HG02973 (cell line): ENCODE data around the gene SUPT7L.
A peak's percentile ranks its signal among the peaks of the same experiment; 100 is the strongest.

Source experiments
- ATAC-seq: cut with Tn5 transposase; IDR thresholded peaks from one replicate; pipeline ENCODE4 v1.9.1; 2021; ENCODE audit warnings: moderate library complexity; ENCODE audit not compliant: unreplicated experiment

Gene SUPT7L

DNA sequence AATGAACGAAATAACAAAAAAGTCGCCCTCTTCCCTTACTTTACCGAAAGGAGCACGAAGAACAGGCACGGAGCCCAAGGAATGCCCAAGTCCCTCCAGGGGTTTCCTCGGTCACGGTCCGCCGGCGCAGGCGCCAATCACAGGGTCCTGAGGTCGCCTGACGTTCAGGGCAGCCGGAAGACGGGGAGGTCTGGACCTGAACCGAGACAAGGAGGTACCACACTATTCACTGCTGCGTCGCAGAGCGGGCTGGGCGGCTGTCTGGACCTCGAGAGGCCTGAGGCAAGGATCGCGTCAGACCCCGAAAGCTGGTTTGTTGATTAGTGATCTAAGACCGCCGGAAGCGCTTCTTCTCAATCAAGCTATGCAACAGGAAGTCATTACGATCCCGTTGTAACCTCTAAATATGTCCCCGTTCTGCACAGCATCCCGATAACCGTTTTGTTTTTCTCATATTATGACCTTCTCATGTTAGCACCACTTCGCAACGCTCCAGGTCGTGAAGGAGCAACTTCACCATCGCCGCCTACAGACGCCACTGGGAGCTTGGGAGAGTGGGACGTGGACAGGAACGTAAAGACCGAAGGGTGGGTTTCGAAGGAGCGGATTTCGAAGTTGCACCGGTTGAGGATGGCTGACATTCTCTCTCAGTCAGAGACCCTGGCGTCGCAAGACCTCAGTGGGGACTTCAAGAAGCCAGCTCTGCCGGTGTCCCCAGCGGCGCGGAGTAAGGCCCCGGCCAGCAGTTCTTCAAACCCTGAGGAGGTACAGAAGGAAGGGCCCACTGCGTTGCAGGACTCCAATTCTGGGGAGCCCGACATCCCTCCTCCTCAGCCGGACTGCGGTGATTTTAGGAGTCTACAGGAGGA, at the start of gene SUPT7L, which contains the start of gene SLC4A1AP:
Gene SUPT7L (minus strand): TSS at position 330 of the 869 bp plus-strand sequence. CDS start 1,422 bp downstream, outside the sequence.
Gene SLC4A1AP (plus strand): TSS at position 605 of the 869 bp plus-strand sequence. CDS start 26 bp downstream, at position 631.
- peak; percentile 63 for ATAC-seq

- ATAC-seq, result no peak
Observed at GRCh38 chr2:27713201-27713600, 49.8 kb upstream of the SUPT7L start.

DNA sequence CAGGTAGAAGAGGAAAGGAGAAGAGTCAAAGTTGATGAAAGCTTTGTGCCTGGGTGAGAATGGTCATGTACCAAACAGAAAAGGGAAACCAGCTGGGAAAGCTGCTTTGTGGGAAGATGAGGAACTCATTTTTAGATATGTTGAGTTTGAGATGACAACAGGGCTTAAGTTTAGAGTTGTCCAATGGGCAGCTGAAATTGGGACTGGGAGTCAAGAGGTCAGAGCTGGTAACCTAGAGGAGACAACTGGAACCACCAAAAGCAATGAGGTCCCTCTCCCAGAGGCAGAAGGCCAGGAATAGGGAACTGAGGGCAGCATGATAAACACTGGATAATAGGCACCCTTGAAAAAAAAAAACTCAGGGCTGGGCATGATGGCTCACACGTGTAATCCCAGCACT, 49.1 kb upstream of the SUPT7L start:
- ATAC-seq, result no peak

GRCh38 chr2:27711804-27712203, 48.4 kb upstream of the SUPT7L start:
- ATAC-seq, result no peak

- no peak for ATAC-seq
Observed at GRCh38 chr2:27710640-27711430, 47.4 kb upstream of the SUPT7L start.

DNA sequence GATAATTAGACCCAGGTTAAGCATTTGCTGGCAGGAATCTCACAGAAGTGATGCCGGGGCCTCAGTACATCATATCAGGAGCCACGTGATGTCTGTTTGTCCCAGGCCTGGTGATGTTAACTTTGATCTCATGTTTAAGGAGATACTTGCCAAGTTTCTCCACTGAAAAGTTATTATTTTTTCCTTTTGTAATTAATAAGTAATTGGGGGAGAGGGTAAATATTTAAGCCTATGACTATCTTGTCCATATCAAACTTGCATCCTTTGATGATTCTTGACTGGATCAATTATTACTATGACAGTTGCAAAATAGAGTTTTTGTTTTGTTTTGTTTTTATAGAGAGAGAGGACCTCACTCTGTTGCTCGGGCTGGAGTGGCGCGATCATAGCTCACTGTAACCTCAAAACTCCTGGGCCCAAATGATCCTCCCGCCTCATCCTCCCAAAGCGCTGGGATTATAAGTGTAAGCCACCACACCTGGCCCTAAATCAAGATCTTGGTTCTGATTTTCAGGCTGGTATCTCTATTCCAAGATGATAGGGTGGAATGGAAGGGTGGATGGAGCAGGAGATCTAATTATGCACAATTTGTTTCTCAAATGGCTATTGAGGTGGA, 46.7 kb upstream of the SUPT7L start:
- no peak for ATAC-seq

GRCh38 chr2:27709326-27709725, 45.9 kb upstream of the SUPT7L start:
- no peak for ATAC-seq

- no peak for ATAC-seq
Observed at GRCh38 chr2:27708666-27709065, 45.3 kb upstream of the SUPT7L start.

GRCh38 chr2:27708257-27708654, 44.8 kb upstream of the SUPT7L start:
- ATAC-seq, result no peak

DNA sequence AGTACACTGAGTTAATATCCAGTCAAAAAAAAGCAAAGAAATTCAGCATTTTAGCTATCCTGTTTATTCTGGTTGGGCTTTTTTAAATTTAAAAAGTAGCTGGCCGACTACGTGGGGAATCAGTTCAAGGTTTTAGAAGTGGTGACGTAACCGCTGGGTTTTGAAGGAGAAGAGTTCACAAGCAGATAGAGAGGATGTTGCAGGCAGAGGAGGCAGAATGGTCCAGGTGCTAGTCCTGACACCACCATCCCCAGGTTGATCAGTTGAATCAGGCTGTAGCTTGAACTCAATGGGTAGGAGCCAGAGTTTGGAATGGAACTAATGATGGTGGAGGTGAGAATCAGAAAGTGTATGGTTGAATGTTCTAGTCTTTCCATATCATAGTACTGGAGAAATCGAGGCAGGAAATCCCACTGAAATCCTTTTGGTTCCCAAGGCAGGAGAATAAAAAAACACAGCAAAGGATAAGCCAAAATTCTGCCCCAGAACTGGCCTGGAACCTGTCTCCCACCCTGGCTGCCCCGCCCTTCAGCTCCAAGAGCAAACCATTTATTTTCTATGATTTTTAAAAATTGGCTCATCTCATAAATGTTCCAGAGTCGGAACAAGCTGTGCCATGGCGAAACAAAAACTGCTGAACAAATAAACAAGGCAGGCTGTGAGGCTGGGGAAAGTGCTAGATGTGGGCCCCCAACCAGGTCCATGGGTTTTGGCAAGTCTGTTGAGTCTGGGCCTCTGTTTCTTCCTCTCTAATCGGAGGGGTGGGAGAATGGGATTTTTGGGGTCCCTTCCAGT, 44.2 kb upstream of the SUPT7L start:
- ATAC-seq, result no peak

- ATAC-seq, result no peak
Observed at GRCh38 chr2:27705851-27706622, 42.6 kb upstream of the SUPT7L start.

DNA sequence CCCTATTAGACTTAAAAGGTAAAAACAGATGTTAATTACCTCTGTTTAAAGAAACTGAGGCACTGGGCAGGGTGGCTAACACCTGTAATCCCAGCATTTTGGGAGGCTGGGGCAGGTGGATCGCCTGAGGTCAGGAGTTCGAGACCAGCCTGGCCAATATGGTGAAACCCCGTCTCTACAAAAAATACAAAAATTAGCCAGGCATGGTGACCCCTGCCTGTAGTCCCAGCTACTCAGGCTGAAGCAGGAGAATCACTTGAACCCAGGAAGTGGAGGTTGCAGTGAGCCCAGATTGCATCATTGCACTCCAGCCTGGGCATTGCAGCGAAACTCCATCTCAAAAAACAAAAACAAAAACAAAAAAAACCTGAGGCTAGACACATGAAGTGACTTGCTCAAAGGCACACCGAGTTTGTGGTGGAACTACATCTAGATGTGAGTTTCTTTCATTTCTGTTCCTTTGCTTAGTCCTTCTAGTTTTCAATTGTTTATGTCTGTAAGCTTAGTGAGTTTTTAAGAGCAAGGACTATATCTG, 41.0 kb upstream of the SUPT7L start:
- ATAC-seq, result no peak

- ATAC-seq, result peak; percentile 53
Observed at GRCh38 chr2:27703638-27704341, 40.4 kb upstream of the SUPT7L start.

GRCh38 chr2:27702302-27702701, 38.9 kb upstream of the SUPT7L start:
- no peak for ATAC-seq

DNA sequence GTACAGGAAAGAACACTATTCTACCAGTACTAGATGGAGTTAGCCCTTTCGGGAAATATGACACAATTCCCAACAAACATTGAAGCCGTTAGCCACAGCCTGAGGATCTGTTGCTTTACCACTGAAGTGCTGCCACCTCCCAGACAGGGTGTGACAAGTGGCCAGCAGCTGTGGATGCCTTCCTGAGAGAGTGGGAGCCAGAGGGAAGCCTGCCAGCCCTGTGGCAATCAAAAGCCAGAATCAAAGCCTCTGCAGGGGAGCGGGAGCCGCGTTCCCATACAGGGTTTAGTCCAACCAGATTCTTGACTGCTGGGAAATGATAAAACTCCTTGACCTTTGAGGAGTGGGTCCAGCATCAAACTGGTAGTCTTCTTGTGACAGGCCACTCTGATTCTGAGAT, 38.3 kb upstream of the SUPT7L start:
- no peak for ATAC-seq

DNA sequence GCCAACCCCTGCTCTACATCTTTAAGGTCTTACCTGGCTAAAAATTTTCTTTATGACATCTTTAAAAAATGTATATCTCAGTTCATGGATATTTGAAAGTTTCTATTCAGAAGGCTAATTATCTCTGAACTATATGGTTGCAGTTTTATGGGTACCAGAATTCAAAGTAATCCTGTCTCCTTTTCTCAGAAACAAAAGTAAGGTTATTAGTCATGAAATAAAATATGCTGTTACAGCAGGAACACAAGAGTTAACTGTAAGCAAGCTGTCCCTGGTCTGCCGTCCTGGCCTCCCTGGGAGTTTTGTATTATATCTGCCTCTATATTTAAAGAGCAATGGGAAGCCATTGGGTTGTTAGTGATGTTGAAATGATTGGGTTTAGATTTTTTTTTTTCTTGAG, 34.2 kb upstream of the SUPT7L start:
- no peak for ATAC-seq

DNA sequence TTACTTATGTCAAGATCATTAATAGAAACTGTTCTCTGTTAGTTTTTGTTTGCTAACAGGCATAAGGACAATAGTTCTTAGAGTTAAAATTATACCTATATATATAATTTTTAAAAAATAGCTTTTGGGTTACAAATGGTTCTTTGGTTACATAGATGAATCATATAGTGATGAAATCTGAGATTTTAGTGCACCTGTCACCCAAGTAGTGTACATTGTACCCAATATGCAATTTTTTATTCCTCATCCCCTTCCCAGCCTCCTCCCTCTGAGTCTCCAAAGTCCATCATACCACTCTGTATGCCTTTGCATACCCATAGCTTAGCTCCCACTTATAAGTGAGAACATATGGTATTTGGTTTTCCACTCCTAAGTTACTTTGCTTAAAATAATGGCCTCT, 26.6 kb upstream of the SUPT7L start:
- ATAC-seq, result no peak

DNA sequence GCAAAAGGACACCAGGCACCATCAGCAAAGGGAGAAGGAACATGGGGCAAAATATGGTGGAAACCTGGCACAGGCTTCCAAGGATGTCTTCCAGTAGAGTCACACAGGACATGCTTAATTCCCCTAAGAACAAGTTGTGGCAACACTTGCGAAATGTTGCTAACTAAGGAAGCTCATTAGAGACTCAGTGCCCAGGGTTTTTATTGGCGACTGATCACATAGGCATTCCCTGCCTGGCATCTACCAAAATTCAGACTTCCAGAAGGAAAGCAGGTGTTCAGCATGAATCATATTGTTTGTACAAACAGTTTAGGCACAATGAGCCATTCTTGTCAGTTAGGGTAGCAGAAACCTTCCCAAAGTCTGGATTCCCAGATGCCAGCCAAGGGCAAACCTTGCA, 26.0 kb upstream of the SUPT7L start:
- ATAC-seq, result no peak

GRCh38 chr2:27687232-27687631, 23.8 kb upstream of the SUPT7L start:
- no peak for ATAC-seq
